ENCODE results near the gene MICAL1. TPM values are rescaled to one million over a fixed set of nuclear protein-coding genes. Genes with fewer than 3 reads are reported as not detected.

Gene MICAL1
- total and polyA plus RNA-seq, 2 donors (not counting 1 experiment from before 2014, with no cell fraction given): 202 to 319 TPM

- H3K4me2 ChIP-seq (replicated peaks; ENCODE audit: low read depth, low read length, poor library complexity, severe bottlenecking): peak overlapping the region; percentile 95
- H3K4me1 Mint-ChIP-seq: peaks cover 85% of the 10 kb centered on the region
- no peaks in the 10 kb centered on the region for H3K27me3 Mint-ChIP-seq
- peaks cover 7% of the 10 kb centered on the region for H4K20me1 ChIP-seq (ENCODE audit: control insufficient read depth, insufficient read depth, low read length, poor library complexity, severe bottlenecking)
- no peak overlapping the region for H2AFZ ChIP-seq (ENCODE audit: insufficient read depth, low read depth, low read length, poor library complexity, severe bottlenecking)
- peak; percentile 31 for DNase-seq
- H3K4me1 ChIP-seq (ENCODE audit: control insufficient read depth in 2 of 2, insufficient read depth in 2 of 2, low read length in 2 of 2): peaks cover 85 to 88% of the 10 kb centered on the region in 2 donors
- peaks cover 42% of the 10 kb centered on the region for H3K79me2 ChIP-seq (ENCODE audit: control insufficient read depth, insufficient read depth, low read length)
- H3K36me3 ChIP-seq (replicated peaks in 1 of 2; ENCODE audit: control extremely low read depth in 1 of 2, control insufficient read depth in 1 of 2, extremely low read depth in 1 of 2, insufficient read depth in 2 of 2, low read length in 1 of 2): peaks cover 0 to 34% of the 10 kb centered on the region in 2 experiments
- 95% methylated on average over 2 of the region's 2 CpGs for WGBS (ENCODE audit: insufficient coverage)
- no peak for ATAC-seq (ENCODE audit: low read depth)
- H3K9ac ChIP-seq (ENCODE audit: low read length): no peak overlapping the region
- H3K9me3 ChIP-seq (ENCODE audit: control extremely low read depth in 1 of 3, control insufficient read depth in 2 of 3, insufficient read depth in 1 of 3, low read length in 2 of 3): no peaks in the 10 kb centered on the region
- H3K9me3 Mint-ChIP-seq (ENCODE audit: insufficient read depth): no peaks in the 10 kb centered on the region
- intact Hi-C loops (cut with micrococcal nuclease): loop anchor here (10.0 kb wide), 2 partner anchors 752 to 1422 kb away; partner anchors contain the start of gene AMD1
- H3K27me3 ChIP-seq (replicated peaks in 1 of 4; ENCODE audit: control extremely low read depth in 1 of 4, control insufficient read depth in 3 of 4, insufficient read depth in 4 of 4, low read length in 3 of 4): no peaks in the 10 kb centered on the region
- peak overlapping the region; percentile 99 for H3K27ac Mint-ChIP-seq
- TF ChIP-seq CTCF (IDR thresholded peaks at IDR 0.05) (no peak), EZH2 (IDR thresholded peaks at IDR 0.05; ENCODE audit: borderline replicate concordance, insufficient read depth, low read depth, low read length, poor library complexity, severe bottlenecking) (no peak)
- H3K27ac ChIP-seq (ENCODE audit: low read length in 2 of 2): peak overlapping the region; percentile 98 to 99
- no peak overlapping the region for H3K4me3 ChIP-seq (ENCODE audit: control extremely low read depth in 1 of 5, extremely low read depth in 1 of 5, insufficient read depth in 1 of 5, low read depth in 2 of 5, low read length in 4 of 5)
- CTCF ChIA-PET: interaction anchor here (1.9 to 6.4 kb wide), 3 partner anchors 13 to 587 kb away, joined by 5 to 55 read pairs (median 28); partner anchors contain the start of genes CD164, PPIL6 and SMPD2
- H3K4me3 Mint-ChIP-seq: peak overlapping the region; percentile 95
- POLR2A ChIA-PET: interaction anchor here (0.7 to 5.5 kb wide), 3 partner anchors 9 to 27 kb away, joined by 3 to 26 read pairs (median 4); no protein-coding TSS in a partner anchor
Observed at GRCh38 chr6:109453156-109453555, 2.4 kb downstream of the MICAL1 start.

GRCh38 chr6:109452181-109452580 lies 3.4 kb downstream of the MICAL1 start:
- no peaks in the 10 kb centered on the region for H3K9me3 Mint-ChIP-seq (ENCODE audit: insufficient read depth)
- H3K9ac ChIP-seq (ENCODE audit: low read length): no peak overlapping the region
- TF ChIP-seq EZH2 (IDR thresholded peaks at IDR 0.05; ENCODE audit: borderline replicate concordance, insufficient read depth, low read depth, low read length, poor library complexity, severe bottlenecking) (no peak), CTCF (IDR thresholded peaks at IDR 0.05) (no peak)
- H3K27ac ChIP-seq (ENCODE audit: low read length in 2 of 2): peak overlapping the region in 1 of 2 donors; percentile 98
- H3K79me2 ChIP-seq (ENCODE audit: control insufficient read depth, insufficient read depth, low read length): peaks cover 47% of the 10 kb centered on the region
- H3K4me3 Mint-ChIP-seq: peak overlapping the region; percentile 52
- peaks cover 81 to 84% of the 10 kb centered on the region in 2 donors for H3K4me1 ChIP-seq (ENCODE audit: control insufficient read depth in 2 of 2, insufficient read depth in 2 of 2, low read length in 2 of 2)
- H3K4me1 Mint-ChIP-seq: peaks cover 85% of the 10 kb centered on the region
- no peaks in the 10 kb centered on the region for H3K9me3 ChIP-seq (ENCODE audit: control extremely low read depth in 1 of 3, control insufficient read depth in 2 of 3, insufficient read depth in 1 of 3, low read length in 2 of 3)
- no peak for DNase-seq
- CTCF ChIA-PET: interaction anchor here (1.2 to 6.4 kb wide), 2 partner anchors 12 to 70 kb away, joined by 4 to 55 read pairs; partner anchors contain the start of genes CD164, PPIL6 and SMPD2
- H4K20me1 ChIP-seq (ENCODE audit: control insufficient read depth, insufficient read depth, low read length, poor library complexity, severe bottlenecking): peaks cover 9% of the 10 kb centered on the region
- WGBS (ENCODE audit: insufficient coverage): 97% methylated on average over 8 of the region's 9 CpGs
- peaks cover 0 to 35% of the 10 kb centered on the region in 2 experiments for H3K36me3 ChIP-seq (replicated peaks in 1 of 2; ENCODE audit: control extremely low read depth in 1 of 2, control insufficient read depth in 1 of 2, extremely low read depth in 1 of 2, insufficient read depth in 2 of 2, low read length in 1 of 2)
- peak overlapping the region; percentile 99 for H3K27ac Mint-ChIP-seq
- H3K4me2 ChIP-seq (replicated peaks; ENCODE audit: low read depth, low read length, poor library complexity, severe bottlenecking): peak overlapping the region; percentile 4
- H3K4me3 ChIP-seq (ENCODE audit: control extremely low read depth in 1 of 5, extremely low read depth in 1 of 5, insufficient read depth in 1 of 5, low read depth in 2 of 5, low read length in 4 of 5): no peak overlapping the region
- H3K27me3 ChIP-seq (replicated peaks in 1 of 4; ENCODE audit: control extremely low read depth in 1 of 4, control insufficient read depth in 3 of 4, insufficient read depth in 4 of 4, low read length in 3 of 4): no peaks in the 10 kb centered on the region
- ATAC-seq (ENCODE audit: low read depth): no peak
- intact Hi-C loops (cut with micrococcal nuclease): loop anchor here (10.0 kb wide), 2 partner anchors 753 to 1423 kb away; partner anchors contain the start of gene AMD1
- no peak overlapping the region for H2AFZ ChIP-seq (ENCODE audit: insufficient read depth, low read depth, low read length, poor library complexity, severe bottlenecking)
- no peaks in the 10 kb centered on the region for H3K27me3 Mint-ChIP-seq
- POLR2A ChIA-PET: interaction anchor here (0.7 to 5.5 kb wide), 3 partner anchors 8 to 11 kb away, joined by 3 to 26 read pairs (median 21); partner anchors contain the start of genes PPIL6 and SMPD2

Measured in B cell (primary cell).